ENCODE data around the gene SYT17.

DNA sequence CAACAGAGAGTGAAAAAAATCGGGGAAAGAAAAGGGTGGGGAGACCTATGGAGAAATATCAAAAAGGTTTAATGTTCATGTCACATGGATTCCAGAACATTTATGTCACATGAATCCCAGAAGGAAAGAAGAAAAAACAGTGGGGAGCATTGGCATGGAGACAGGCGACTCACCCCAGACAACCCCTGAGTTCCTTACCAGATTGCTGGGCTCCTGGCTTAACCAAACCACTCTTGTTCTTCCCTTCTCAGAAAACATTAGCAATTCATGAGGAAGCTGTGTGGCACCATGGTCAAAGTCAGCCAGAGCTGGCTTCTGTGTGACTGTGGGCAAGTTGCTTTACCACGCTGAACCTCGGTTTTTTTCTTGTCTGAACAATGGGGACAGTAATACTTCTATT is 67.8 kb downstream of the SYT17 start:
- TF ChIP-seq EZH2phosphoT487 (IDR thresholded peaks at IDR 0.05; ENCODE audit: low read depth) (no peak), CTCF (IDR thresholded peaks at IDR 0.05; ENCODE audit: low read depth, low read length) (no peak)

Measured in OCI-LY3 (cell line).